Spleen (tissue), 7 donors: ENCODE results near the gene CYBA.

Source experiments
- CTCF ChIP-seq, 11 experiments: fragments of 200-600 bp in 7 of 11; fragments of 450-650 bp in 4 of 11; sonication (generic) in 4 of 11; IDR thresholded peaks in 8 of 11; conservative IDR thresholded peaks in 3 of 11; 1 replicate in 7 of 11; 2 replicates in 4 of 11; pipeline versions ENCODE4 v1.4.0 to v1.8.0; 2016 to 2021; ENCODE audit warnings: antibody characterized with exemption in 11 of 11, inconsistent platforms in 4 of 11, mild to moderate bottlenecking in 1 of 11
- POLR2A ChIP-seq, 3 donors: fragments of 450-650 bp; IDR thresholded peaks; one replicate each; pipeline ENCODE4 v1.5.1; 2017; ENCODE audit warnings: antibody characterized with exemption in 3 of 3, mild to moderate bottlenecking in 1 of 3
- POLR2AphosphoS5 ChIP-seq, 3 donors: sonication (generic); formaldehyde crosslinking; IDR thresholded peaks; one replicate each; pipeline ENCODE4 v1.5.1; 2017; ENCODE audit warnings: antibody characterized with exemption in 3 of 3
- donor health status: DM: no; HTN: no; CAD: no; lungs with moderate emphysema.
- donor health status: DM: no; HTN: no; CAD: no.
- donor health status: DM: no; HTN: no; CAD: no.

- TF ChIP-seq POLR2AphosphoS5 (IDR thresholded peaks at IDR 0.05), result no peak
- no peak for TF ChIP-seq CTCF (IDR thresholded peaks at IDR 0.05 in 8 of 11, conservative IDR thresholded peaks at IDR 0.05 in 3 of 11)
- TF ChIP-seq POLR2A (IDR thresholded peaks at IDR 0.05), result no peak
Measured at GRCh38 chr16:88614818-88615580, 35.9 kb downstream of the CYBA start.
